RPMI7951 (cell line): ENCODE measurements around the gene FAM236B. TPM values are rescaled to one million over a fixed set of nuclear protein-coding genes. Genes with fewer than 3 reads are reported as not detected.
"Not testable (repeated sequence)": the region's sequence is repeated elsewhere in the genome, so short reads cannot be mapped to it uniquely, and the experiment has no call there.

Experiments
- DNase-seq: peaks from one replicate; pipeline ENCODE4 v3.0.0-alpha.2; 2012; ENCODE audit warnings: low read depth
- total RNA-seq: library from RNA; depleted of rRNA; stranded (reverse); fragments of >200 nt; shearing (Covaris generic); gene quantifications from 2 replicates; pipeline ENCODE4 v1.2.3, GENCODE V29; 2014; rRNA removed

The FAM236B gene
- total RNA-seq = not detected in 2 replicates

DNA sequence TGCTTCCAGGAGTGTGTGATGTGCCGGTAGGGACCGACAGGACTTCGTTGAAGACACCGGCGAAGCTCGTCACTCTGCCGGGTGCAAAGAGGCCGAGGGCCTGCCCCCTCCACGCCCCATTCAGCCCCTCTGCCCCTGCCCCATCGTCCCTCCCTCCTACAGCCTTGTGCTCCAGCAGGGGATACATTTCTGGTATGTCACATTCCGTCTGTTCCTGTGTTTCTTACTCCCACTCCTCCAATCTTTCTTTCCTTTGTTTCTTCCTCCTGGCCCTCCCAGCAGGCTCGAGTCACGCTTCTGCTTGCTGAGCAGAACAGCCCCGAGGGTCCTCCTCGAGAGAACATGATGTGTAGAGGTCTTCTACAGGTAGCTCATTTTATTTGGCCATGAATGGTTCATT, at the start of gene FAM236B:
Gene FAM236B, minus strand, starts transcription at position 101 of the 400 bp plus-strand sequence. Its CDS starts 100 bp downstream, at position 1.
- not testable (repeated sequence) for DNase-seq

DNA sequence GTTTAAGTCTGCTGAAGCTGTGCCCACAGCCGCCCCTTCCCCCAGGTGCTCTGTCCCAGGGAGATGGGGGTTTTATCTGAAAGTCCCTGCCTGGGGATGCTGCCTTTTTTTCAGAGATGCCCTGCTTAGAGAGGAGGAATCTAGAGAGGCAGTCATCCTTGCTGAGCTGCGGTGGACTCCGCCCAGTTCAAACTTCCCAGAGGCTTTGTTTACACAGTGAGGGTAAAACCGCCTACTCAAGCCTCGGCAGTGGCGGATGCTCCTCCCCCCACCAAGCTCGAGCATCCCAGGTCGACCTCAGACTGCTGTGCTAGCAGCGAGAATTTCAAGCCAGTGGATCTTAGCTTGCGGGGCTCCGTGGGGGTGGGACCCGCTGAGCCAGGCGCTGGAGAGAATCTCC, 48.2 kb upstream of the FAM236B start:
- DNase-seq = not testable (repeated sequence)

DNA sequence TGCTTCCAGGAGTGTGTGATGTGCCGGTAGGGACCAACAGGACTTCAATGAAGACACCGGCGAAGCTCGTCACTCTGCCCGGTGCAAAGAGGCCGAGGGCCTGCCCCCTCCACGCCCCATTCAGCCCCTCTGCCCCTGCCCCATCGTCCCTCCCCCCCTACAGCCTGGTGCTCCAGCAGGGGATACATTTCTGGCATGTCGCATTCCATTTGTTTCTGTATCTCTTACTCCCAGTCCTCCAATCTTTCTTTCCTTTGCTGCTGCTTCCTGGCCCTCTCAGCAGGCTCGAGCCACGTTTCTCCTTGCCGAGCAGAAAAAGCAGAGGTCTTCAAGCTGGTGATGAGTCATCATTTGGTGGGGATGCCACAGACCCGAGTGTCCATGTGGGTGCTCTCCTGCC, 25.6 kb upstream of the FAM236B start, which contains the start of gene FAM236D:
Gene FAM236D, minus strand, starts transcription at position 101 of the 400 bp plus-strand sequence. Its CDS starts 100 bp downstream, at position 1.
- DNase-seq = not testable (repeated sequence)

DNA sequence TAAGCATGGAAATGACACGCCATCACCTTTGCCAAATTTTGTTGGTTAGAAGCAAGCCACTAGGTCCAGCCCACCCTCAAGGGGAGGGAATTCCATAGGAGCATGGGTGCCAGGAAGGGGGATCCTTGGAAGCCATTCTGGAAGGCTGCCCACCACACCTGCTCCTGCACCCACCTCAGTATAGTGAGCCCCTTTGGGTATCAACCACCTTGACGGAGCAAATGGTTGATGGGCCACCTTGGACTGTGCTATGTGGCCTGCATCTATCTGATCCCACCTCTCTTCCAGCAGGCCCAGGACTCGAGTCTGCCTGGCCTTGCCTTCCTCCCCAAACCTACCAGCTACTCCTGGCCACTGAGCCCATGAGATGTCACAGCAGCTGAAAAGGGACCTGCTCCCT, 7.9 kb upstream of the FAM236B start:
- DNase-seq = not testable (repeated sequence)

DNA sequence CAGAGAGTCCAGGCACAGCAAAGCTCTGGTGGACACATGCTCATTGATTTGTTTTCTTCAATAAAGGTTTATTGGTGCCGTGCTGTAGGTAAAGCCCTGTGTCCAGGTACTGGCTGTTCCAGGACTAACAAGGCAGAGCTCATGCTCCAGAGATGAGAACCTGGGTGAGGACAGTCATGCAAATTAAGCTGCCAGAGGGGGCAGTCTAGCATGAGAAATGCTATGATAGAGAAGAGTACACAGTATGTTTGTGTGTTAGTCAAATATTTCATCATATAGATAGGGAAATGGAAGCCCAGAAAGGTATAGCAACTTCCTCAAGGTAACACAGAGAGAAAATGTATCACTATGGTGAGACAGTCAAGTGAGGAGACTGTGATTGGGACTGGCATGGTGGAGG, 5.7 kb upstream of the FAM236B start:
- not testable (repeated sequence) for DNase-seq

DNA sequence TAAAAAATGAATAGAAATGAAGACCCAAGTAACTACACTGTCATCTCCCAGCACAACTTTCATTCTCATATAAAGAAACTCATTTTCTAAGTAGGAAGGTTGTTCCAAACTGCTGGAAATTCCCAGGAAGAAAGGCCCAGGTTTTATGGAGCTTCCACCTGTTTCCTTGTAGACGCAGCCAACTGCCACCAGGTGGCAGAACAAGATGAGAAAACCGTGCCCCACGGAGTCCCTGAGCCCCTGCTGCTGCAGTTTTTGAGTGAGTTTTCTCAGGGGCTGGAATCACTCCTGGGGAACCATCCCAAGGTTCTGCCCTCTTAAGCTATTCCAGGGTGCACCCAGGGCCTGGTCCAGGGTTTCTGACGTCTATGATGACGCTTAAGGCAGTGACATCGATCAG, 1.5 kb upstream of the FAM236B start:
- DNase-seq = not testable (repeated sequence)

DNA sequence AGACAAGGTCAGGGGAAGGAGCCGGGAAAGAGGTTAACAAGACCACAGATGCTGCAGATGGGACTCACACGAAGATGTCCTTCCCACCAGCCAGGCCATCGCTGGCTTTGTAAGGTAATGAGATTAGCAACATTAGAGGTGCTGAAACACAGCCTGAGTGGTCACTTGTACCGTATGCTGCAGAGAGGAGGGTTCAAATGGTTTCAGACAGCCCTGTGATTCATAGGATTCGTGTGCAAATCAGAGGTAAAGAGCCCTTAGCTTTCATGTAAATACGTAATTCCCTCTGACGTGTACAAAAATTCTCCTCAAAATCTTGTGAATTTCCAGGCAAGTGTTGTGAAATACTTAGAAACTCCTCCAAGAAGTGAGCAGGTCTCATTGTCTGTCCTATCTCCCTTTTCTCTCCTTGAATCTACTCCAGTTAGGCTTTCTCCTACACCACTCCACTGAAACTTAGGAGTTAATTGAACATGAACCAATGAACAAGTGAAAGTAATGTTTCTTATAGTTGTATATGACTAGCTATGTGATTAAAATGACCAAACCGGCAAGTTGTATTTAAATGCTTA, 991 bp upstream of the FAM236B start:
- DNase-seq = not testable (repeated sequence)

DNA sequence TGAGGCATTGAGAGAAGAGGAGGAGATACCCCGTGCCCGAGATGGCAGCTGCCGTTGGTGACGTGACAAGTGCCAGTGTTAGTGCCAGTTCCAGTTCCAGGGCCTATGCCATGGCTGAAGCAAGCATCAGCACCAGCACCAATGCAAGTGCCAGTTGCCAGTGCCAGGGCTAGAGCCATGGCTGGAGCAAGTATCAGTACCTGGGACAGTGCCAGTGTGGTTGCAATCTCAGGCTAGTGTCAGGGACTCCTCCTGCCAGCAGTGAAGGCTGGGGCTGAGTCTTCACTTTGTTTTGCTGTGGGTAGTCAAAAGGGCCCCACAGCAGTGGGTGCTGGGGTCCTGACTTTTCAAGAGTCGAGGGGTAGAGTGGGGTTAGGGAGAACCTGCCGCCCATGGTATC, 4.3 kb downstream of the FAM236B start:
- DNase-seq = not testable (repeated sequence)

DNA sequence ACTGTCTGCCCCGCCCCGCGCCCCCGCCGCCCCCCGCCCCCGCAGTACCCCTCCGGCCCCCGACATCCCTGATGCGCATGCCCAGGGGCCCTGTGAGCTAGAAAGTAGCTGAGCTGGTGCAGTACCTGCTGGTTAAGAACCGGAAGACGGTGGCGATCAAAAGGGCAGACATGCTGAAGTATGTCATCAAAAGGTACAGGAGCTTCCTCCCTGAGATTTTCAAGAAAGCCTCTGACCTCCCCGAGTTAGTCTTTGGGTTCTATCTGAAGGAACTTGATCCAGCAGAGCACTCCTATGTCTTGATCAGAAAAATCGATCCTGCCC, 5.0 kb downstream of the FAM236B start:
- not testable (repeated sequence) for DNase-seq

DNA sequence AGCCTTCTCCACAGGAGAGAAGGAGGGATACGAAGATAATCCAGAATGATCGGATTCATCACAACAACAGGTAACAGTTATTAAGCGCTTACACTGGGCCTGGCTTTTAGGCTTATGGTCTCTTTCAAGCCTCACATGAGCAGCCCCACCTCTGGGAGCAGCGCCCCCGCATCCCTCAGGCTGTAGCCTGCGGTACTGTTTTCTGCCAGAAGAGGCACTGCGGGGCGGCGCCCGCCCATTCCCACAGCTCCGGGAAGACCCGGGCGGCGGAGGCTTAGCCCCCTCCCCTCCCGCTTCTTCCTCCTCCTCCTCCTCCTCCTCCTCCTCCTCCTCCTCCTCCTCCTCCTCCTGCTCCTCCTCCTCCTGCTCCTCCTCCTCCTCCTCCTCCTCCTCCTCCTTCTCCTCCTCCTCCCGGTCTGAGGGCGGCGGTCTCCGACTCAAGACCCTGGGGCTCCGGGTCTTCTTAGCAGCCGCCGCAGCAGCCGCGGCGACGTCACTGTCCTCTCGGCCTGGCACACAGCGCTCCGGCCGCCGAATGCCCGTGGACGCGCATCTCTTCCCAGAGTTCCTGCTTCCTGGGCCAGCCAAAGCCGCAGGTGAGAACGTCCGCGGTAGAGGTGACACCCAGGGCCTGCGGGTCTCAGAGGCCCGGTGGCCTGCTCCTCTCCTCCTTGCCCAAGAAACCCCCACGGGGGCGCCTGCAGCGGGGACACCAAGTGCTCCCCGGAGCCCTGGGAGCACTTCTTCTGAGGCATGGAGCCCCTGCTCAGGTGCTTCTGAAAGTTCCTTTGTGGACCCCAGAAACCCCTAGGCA, 5.6 kb downstream of the FAM236B start, which contains the start of gene DMRTC1B:
Gene DMRTC1B, plus strand, starts transcription at position 238 of the 814 bp plus-strand sequence. CDS start 68,246 bp downstream, outside the sequence.
- not testable (repeated sequence) for DNase-seq

DNA sequence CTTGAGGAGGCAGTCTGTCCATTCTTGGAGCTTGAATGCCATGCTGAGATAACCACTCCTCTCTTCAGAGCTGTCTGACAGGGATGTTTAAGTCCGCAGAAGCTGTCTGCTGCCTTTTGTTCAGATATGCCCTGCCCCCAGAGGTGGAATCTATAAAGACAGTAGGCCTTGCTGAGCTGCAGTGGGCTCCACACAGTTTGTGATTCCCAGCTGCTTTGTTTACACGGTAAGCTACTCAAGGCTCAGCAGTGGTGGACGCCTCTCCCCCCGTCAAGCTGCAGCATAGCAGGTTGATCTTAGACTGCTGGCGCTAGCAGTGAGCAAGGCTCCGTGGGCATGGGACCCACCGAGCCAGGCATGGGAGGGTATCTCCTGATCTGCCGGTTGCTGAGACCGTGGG, 22.0 kb downstream of the FAM236B start:
- not testable (repeated sequence) for DNase-seq

DNA sequence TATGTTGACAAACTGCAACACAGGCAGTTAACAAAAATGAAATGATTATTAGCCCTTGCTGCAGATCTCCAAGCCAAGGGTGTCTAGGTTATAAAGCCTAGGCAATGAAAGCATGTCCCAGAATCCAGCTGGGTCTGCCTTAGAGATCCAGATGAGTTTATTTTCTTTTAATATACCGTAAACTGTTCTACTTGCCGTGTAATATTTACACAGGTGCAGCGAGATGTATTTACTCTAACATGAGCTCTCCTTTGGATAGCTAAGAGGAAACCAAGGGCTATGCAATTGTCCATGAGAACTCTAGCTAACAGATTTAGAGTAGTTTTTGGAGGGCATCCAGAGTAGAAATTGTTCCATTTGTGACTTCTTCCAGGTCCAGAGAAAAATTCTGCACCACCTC, 33.9 kb downstream of the FAM236B start:
- not testable (repeated sequence) for DNase-seq

DNA sequence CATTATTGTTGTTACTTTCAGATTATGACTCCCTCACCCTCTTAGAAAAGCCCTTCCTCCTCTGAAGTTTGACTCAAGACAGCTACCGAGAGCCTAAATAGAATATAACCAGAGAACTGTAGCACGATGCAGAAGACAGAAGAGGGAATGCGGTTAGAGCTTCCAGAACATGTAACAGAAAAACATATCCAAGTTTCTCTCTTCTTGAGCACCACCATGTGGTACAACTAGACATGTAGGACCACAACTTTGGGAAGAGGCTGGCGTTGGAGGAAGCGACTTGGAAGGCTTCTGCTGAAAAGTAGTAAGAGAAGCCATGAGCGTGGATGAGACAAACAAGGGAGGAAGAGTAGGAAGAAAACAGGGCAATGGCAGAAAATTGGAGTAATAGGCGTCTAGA, 36.9 kb downstream of the FAM236B start:
- not testable (repeated sequence) for DNase-seq

DNA sequence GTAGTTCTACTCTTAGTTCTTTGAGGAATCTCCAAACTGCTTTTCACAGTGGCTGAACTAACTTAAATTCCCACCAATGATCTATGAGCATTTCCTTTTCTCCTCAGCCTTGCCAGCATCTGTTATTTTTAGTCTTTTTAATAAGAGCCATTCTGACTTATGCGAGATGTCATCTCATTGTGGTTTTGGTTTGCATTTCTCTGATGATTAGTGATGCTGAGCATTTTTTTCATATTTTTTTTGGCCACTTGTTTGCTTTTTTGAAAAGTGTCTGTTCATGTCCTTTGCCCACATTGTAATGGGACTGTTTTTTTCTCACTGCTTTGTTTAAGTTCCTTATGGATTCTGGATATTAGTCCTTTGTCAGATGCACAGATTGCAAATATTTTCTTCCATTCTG, 46.9 kb downstream of the FAM236B start:
- DNase-seq = no peak

DNA sequence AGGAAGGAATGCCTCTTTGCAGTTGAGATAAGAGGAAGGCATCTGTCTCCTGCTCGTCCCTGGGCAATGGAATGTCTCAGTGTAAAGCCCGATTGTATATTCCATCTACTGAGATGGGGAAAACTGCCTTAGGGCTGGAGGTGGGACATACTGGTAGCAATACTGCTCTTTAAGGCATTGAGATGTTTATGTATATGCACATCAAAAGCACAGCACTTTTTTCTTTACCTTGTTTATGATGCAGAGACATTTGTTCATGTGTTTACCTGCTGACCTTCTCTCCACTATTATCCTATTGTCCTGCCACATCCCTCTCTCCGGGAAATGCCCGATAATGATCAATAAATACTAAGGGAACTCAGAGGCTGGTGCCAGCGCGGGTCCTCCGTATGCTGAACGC, 48.8 kb downstream of the FAM236B start:
- not testable (repeated sequence) for DNase-seq

Other genes starting within 250 kb of the FAM236B start
- gene HDAC8, start 209.8 kb downstream of the FAM236B start, total RNA-seq = 35.0 and 36.4 TPM in 2 replicates
- 1.6 and 1.7 TPM in 2 replicates for gene PHKA1, start 68.4 kb downstream of the FAM236B start, total RNA-seq
- gene DMRTC1B, start 5.8 kb downstream of the FAM236B start, total RNA-seq = not detected in 2 replicates
- not detected in 2 replicates for gene FAM236D, start 25.6 kb upstream of the FAM236B start, total RNA-seq
- gene FAM236C, start 130.0 kb upstream of the FAM236B start, total RNA-seq = not detected in 2 replicates
- gene FAM236A, start 155.5 kb upstream of the FAM236B start, total RNA-seq = not detected in 2 replicates
- not detected in 2 replicates for gene DMRTC1, start 161.2 kb upstream of the FAM236B start, total RNA-seq
- gene PABPC1L2B, start 220.3 kb upstream of the FAM236B start, total RNA-seq = not detected in 2 replicates